PFSK-1 (cell line): ENCODE measurements around the gene SCGB1D2. TPM values are rescaled to one million over a fixed set of nuclear protein-coding genes. Genes with fewer than 3 reads are reported as not detected.
A peak's percentile ranks its signal among the peaks of the same experiment; 100 is the strongest.

Source experiments
- FOXP2 ChIP-seq: optimal IDR thresholded peaks from 2 replicates; pipeline ENCODE3; 2011; ENCODE audit warnings: borderline replicate concordance, control low read depth, inconsistent platforms; ENCODE audit not compliant: insufficient read depth; ENCODE audit errors: extremely low read length, extremely low read depth
- POLR2AphosphoS5 ChIP-seq: IDR thresholded peaks from 2 replicates; pipeline ENCODE4 v1.6.1; 2012; ENCODE audit warnings: low read depth, mild to moderate bottlenecking, control low read depth, low read length, moderate library complexity
- REST ChIP-seq, 2 experiments: IDR thresholded peaks; 2 replicates each; pipeline versions ENCODE4 v1.6.1 to v1.8.0; 2011 to 2012; ENCODE audit warnings: low read depth in 2 of 2, low read length in 2 of 2, control low read depth in 1 of 2, inconsistent platforms in 1 of 2, mild to moderate bottlenecking in 1 of 2, moderate library complexity in 1 of 2; ENCODE audit not compliant: insufficient read depth in 1 of 2
- SIN3A ChIP-seq: IDR thresholded peaks from 2 replicates; pipeline ENCODE4 v1.6.1; 2012; ENCODE audit warnings: mild to moderate bottlenecking, low read length, moderate library complexity, borderline replicate concordance; ENCODE audit not compliant: insufficient read depth
- TAF1 ChIP-seq: IDR thresholded peaks from 2 replicates; pipeline ENCODE4 v1.6.1; 2012; ENCODE audit warnings: low read length, control low read depth, borderline replicate concordance; ENCODE audit not compliant: insufficient read depth
- polyA plus RNA-seq: library from polyadenylated mRNA; unstranded; fragments of >200 nt; gene quantifications from one replicate; pipeline ENCODE4 v1.2.1, GENCODE V29; 2012; ENCODE audit warnings: low read depth, missing spikeins; ENCODE audit not compliant: insufficient read length

Gene SCGB1D2, protein sequence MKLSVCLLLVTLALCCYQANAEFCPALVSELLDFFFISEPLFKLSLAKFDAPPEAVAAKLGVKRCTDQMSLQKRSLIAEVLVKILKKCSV
- polyA plus RNA-seq, result not detected

- no peak for TF ChIP-seq FOXP2
Measured at GRCh38 chr11:62242021-62242420, at the start of gene SCGB1D2. TSS of gene SCGB1D2 (plus strand) at chr11:62242239. CDS start at chr11:62242308, 69 bp downstream.

- no peak for TF ChIP-seq SIN3A
- peak; percentile 75 to 92 for TF ChIP-seq REST (IDR thresholded peaks at IDR 0.05; ENCODE audit: insufficient read depth in 1 of 2, low read depth in 2 of 2, low read length in 2 of 2)
Measured at GRCh38 chr11:62193952-62194351, 48.1 kb upstream of the SCGB1D2 start.

DNA sequence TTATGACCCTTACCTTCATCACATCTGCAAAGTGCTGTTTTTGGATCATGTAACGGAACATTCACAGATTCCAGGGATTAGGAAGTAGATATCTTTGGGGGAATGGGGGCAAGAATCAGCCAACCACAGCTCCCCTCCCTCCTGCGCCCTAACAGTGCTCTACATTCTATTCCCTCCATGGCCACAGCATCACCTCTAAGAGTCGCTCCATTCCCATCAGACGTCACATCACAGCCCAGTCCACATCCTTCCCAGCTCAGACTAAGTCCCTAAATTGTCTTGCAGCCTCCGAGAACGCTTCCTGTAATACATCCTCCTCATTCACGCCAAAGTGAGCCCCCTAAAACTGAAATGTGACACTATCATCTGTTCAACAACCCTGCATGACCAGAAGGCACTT, 46.1 kb upstream of the SCGB1D2 start:
- no peak for TF ChIP-seq POLR2AphosphoS5
- TF ChIP-seq SIN3A, result no peak
- no peak for TF ChIP-seq TAF1
- no peak for TF ChIP-seq REST (IDR thresholded peaks at IDR 0.05; ENCODE audit: insufficient read depth in 1 of 2, low read depth in 2 of 2, low read length in 2 of 2)
- no peak for TF ChIP-seq FOXP2

DNA sequence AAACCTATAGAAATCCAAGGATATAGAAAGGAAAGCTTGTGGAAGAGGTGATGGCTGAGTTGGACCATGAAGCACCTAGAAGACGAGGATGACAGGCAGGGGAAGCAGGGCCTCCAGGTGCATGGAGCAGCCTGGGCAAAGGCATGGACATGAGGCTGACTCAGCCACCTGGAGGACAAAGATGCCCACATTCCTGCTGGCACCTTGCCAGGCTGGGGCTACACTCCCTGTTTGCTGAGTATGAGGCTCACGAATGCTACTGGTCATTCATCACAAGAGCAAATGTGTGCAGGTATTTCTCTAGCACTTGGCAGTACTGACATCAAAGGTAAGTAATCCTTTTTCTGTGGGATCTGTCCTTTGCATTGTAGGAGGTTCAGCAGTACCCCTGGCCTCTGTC, 40.7 kb upstream of the SCGB1D2 start:
- TF ChIP-seq FOXP2 (no peak), POLR2AphosphoS5 (no peak), REST (IDR thresholded peaks at IDR 0.05; ENCODE audit: insufficient read depth in 1 of 2, low read depth in 2 of 2, low read length in 2 of 2) (no peak)

- no peak for TF ChIP-seq POLR2AphosphoS5
- TF ChIP-seq REST (IDR thresholded peaks at IDR 0.05; ENCODE audit: insufficient read depth in 1 of 2, low read depth in 2 of 2, low read length in 2 of 2), result no peak
- TF ChIP-seq TAF1, result no peak
- TF ChIP-seq SIN3A, result no peak
Measured at GRCh38 chr11:62202910-62203309, 39.1 kb upstream of the SCGB1D2 start.

GRCh38 chr11:62204430-62204829, 37.6 kb upstream of the SCGB1D2 start:
- TF ChIP-seq POLR2AphosphoS5 (no peak), REST (IDR thresholded peaks at IDR 0.05; ENCODE audit: insufficient read depth in 1 of 2, low read depth in 2 of 2, low read length in 2 of 2) (no peak), FOXP2 (no peak), TAF1 (no peak), SIN3A (no peak)
